ENCODE results near the gene AKAIN1. TPM values are rescaled to one million over a fixed set of nuclear protein-coding genes. Genes with fewer than 3 reads are reported as not detected.

AKAIN1 gene
- total RNA-seq, 2 donors from 2014 or later, result not detected

GRCh38 chr18:5137261-5137660, 59.8 kb downstream of the AKAIN1 start:
- Histone ChIP-seq H3K27me3 (ENCODE audit: control insufficient read depth, insufficient read depth, low read length, poor library complexity, severe bottlenecking) (no peaks in the 10 kb centered on the region), H3K9me3 (ENCODE audit: control insufficient read depth, low read length) (no peaks in the 10 kb centered on the region), H3K4me1 (ENCODE audit: control insufficient read depth, insufficient read depth, low read length) (no peaks in the 10 kb centered on the region), H3K4me3 (ENCODE audit: low read length) (no peak overlapping the region), H3K9ac (ENCODE audit: extremely low read depth, low read length, poor library complexity, severe bottlenecking) (no peak overlapping the region), H3K27ac (ENCODE audit: low read depth, low read length) (no peak overlapping the region), H3K36me3 (ENCODE audit: control insufficient read depth, insufficient read depth, low read length) (no peaks in the 10 kb centered on the region)
- Mint-ChIP-seq H3K4me1 (no peaks in the 10 kb centered on the region), H3K27me3 (ENCODE audit: insufficient read depth) (no peaks in the 10 kb centered on the region), H3K36me3 (ENCODE audit: low read depth) (no peaks in the 10 kb centered on the region), H3K4me3 (no peak overlapping the region), H3K27ac (no peak overlapping the region), H3K9me3 (no peaks in the 10 kb centered on the region)
- DNase-seq, result no peak
- WGBS, 2 experiments (ENCODE audit: insufficient coverage in 1 of 2, insufficient read length in 1 of 2), result 94 to 100% methylated on average over 1 to 2 of the region's 2 CpGs
- no peak for TF ChIP-seq CTCF (conservative IDR thresholded peaks at IDR 0.05)

GRCh38 chr18:5132987-5133386, 64.1 kb downstream of the AKAIN1 start:
- WGBS, 2 experiments (ENCODE audit: insufficient coverage in 1 of 2, insufficient read length in 1 of 2), result 93 to 100% methylated on average over 6 to 20 of the region's 20 CpGs
- Histone ChIP-seq H3K27me3 (ENCODE audit: control insufficient read depth, insufficient read depth, low read length, poor library complexity, severe bottlenecking) (no peaks in the 10 kb centered on the region), H3K36me3 (ENCODE audit: control insufficient read depth, insufficient read depth, low read length) (no peaks in the 10 kb centered on the region), H3K4me1 (ENCODE audit: control insufficient read depth, insufficient read depth, low read length) (no peaks in the 10 kb centered on the region), H3K9me3 (ENCODE audit: control insufficient read depth, low read length) (no peaks in the 10 kb centered on the region), H3K9ac (ENCODE audit: extremely low read depth, low read length, poor library complexity, severe bottlenecking) (no peak overlapping the region), H3K27ac (ENCODE audit: low read depth, low read length) (no peak overlapping the region), H3K4me3 (ENCODE audit: low read length) (no peak overlapping the region)
- Mint-ChIP-seq H3K4me3 (no peak overlapping the region), H3K9me3 (no peaks in the 10 kb centered on the region), H3K27ac (no peak overlapping the region), H3K27me3 (ENCODE audit: insufficient read depth) (peaks cover 10% of the 10 kb centered on the region), H3K36me3 (ENCODE audit: low read depth) (no peaks in the 10 kb centered on the region), H3K4me1 (no peaks in the 10 kb centered on the region)
- TF ChIP-seq CTCF (conservative IDR thresholded peaks at IDR 0.05), result no peak
- DNase-seq, result no peak

GRCh38 chr18:5122272-5122671, 74.8 kb downstream of the AKAIN1 start:
- no peaks in the 10 kb centered on the region for H3K4me1 Mint-ChIP-seq
- peaks cover 2% of the 10 kb centered on the region for H3K27me3 Mint-ChIP-seq (ENCODE audit: insufficient read depth)
- H3K9ac ChIP-seq (ENCODE audit: extremely low read depth, low read length, poor library complexity, severe bottlenecking), result no peak overlapping the region
- no peaks in the 10 kb centered on the region for H3K27me3 ChIP-seq (ENCODE audit: control insufficient read depth, insufficient read depth, low read length, poor library complexity, severe bottlenecking)
- H3K36me3 Mint-ChIP-seq (ENCODE audit: low read depth), result no peaks in the 10 kb centered on the region
- H3K27ac Mint-ChIP-seq, result no peak overlapping the region
- 77% methylated on average over 2 of the region's 2 CpGs; no CpG with 5 or more reads in 1 of the 2 experiments for WGBS, 2 experiments (ENCODE audit: insufficient coverage in 1 of 2, insufficient read length in 1 of 2)
- H3K4me3 ChIP-seq (ENCODE audit: low read length), result no peak overlapping the region
- peaks cover 17% of the 10 kb centered on the region for H3K9me3 ChIP-seq (ENCODE audit: control insufficient read depth, low read length)
- H3K27ac ChIP-seq (ENCODE audit: low read depth, low read length), result no peak overlapping the region
- H3K9me3 Mint-ChIP-seq, result peaks cover 24% of the 10 kb centered on the region
- H3K4me3 Mint-ChIP-seq, result no peak overlapping the region
- H3K36me3 ChIP-seq (ENCODE audit: control insufficient read depth, insufficient read depth, low read length), result no peaks in the 10 kb centered on the region
- DNase-seq, result no peak
- no peak for TF ChIP-seq CTCF (conservative IDR thresholded peaks at IDR 0.05)
- H3K4me1 ChIP-seq (ENCODE audit: control insufficient read depth, insufficient read depth, low read length), result no peaks in the 10 kb centered on the region
